Measurements from ENCODE around the gene LTA4H. TPM values are rescaled to one million over a fixed set of nuclear protein-coding genes. Genes with fewer than 3 reads are reported as not detected.

LTA4H gene
- total RNA-seq, 1 donor from 2014 or later = 85.5 TPM

DNA sequence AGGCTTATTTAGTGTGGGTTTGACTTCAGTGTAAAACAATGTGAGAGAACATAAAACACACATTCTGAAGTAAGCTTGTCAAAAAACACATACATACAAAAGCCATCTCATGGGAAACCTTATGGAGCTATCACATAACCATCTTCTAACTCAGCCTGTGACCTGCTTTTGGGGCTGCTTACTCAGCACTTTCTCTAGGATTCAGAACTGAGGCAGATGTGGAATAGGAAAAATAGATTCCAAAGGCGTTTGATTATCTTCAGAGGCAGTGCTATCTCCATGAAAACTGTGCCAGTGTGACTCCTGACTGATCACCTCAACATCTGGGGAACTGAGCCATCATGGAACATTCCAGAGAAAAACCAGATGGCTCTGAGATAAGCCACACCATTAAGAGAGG is 52.8 kb downstream of the LTA4H start:
- Mint-ChIP-seq H3K9me3 (no peaks in the 10 kb centered on the region), H3K27me3 (ENCODE audit: low read depth) (no peaks in the 10 kb centered on the region), H3K4me1 (peaks cover 6% of the 10 kb centered on the region), H3K36me3 (ENCODE audit: low read depth) (no peaks in the 10 kb centered on the region), H3K27ac (ENCODE audit: unreplicated experiment) (no peak overlapping the region), H3K4me3 (no peak overlapping the region)
- DNase-seq (ENCODE audit: low read depth, low spot score) = no peak
- TF ChIP-seq, protein P1, sequence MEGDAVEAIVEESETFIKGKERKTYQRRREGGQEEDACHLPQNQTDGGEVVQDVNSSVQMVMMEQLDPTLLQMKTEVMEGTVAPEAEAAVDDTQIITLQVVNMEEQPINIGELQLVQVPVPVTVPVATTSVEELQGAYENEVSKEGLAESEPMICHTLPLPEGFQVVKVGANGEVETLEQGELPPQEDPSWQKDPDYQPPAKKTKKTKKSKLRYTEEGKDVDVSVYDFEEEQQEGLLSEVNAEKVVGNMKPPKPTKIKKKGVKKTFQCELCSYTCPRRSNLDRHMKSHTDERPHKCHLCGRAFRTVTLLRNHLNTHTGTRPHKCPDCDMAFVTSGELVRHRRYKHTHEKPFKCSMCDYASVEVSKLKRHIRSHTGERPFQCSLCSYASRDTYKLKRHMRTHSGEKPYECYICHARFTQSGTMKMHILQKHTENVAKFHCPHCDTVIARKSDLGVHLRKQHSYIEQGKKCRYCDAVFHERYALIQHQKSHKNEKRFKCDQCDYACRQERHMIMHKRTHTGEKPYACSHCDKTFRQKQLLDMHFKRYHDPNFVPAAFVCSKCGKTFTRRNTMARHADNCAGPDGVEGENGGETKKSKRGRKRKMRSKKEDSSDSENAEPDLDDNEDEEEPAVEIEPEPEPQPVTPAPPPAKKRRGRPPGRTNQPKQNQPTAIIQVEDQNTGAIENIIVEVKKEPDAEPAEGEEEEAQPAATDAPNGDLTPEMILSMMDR (conservative IDR thresholded peaks at IDR 0.05) = no peak

DNA sequence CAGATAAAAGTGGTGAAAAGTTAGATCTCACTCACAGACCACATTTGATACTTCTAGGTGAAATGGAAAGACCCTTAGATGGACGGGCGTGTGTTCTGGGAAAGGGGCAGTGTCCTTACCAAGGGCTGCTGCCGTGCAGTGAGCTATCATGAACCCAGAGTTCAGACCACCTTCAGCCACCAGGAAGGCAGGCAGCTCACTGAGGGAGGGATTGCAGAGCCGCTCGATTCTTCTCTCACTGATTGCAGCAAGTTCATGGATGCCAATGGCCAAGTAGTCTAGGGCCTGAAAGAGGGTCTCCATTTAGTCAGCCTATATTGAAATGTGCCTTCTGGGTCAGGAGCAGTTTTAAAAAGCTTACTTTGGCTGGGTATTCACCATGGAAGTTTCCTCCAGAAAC is 55.0 kb downstream of the LTA4H start:
- no peak for DNase-seq (ENCODE audit: low read depth, low spot score)
- Mint-ChIP-seq H3K27ac (ENCODE audit: unreplicated experiment) (no peak overlapping the region), H3K27me3 (ENCODE audit: low read depth) (no peaks in the 10 kb centered on the region), H3K4me1 (no peaks in the 10 kb centered on the region), H3K4me3 (no peak overlapping the region), H3K9me3 (no peaks in the 10 kb centered on the region), H3K36me3 (ENCODE audit: low read depth) (no peaks in the 10 kb centered on the region)
- TF ChIP-seq, protein P1 (conservative IDR thresholded peaks at IDR 0.05) = no peak

DNA sequence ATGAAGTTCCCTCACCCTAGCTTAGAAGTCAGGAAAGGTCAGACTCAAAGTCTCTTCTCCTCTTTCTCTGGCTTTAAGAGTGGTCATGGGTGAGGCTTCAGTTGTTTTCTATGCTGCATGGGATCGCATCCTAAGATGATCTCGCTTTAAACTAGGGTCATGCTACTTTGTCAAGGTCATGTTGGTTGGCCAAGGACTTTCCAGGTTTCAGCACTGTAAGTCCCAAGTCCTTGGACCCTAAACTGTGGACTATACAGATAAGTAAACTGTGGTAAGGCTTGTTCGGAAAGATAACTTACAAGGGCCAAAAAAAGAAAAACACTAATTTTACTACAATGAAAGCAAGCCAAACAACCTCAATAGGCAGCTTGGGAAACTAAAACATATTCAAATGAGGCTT is 56.6 kb downstream of the LTA4H start:
- TF ChIP-seq, protein P1 (conservative IDR thresholded peaks at IDR 0.05) = no peak
- Mint-ChIP-seq H3K36me3 (ENCODE audit: low read depth) (no peaks in the 10 kb centered on the region), H3K4me1 (no peaks in the 10 kb centered on the region), H3K27ac (ENCODE audit: unreplicated experiment) (no peak overlapping the region), H3K9me3 (no peaks in the 10 kb centered on the region), H3K27me3 (ENCODE audit: low read depth) (no peaks in the 10 kb centered on the region), H3K4me3 (no peak overlapping the region)
- no peak for DNase-seq (ENCODE audit: low read depth, low spot score)

DNA sequence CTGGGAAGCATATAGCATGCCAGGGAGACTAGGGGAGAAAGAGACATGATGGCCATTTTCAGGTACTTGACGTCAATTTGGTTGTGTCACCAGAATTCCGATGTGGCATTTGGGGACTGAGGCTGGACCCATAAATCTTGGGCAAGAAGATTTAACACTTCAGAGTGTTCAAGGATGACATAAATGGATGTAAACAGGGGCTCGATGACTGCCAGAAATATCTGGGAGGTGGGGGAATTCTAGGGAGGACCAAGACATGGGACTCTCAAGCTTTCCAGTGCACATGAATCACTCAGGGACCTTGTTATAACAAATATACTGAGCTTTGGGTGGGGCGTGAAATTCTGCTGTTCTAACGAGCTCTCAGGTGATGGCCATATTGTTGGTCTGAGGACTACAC is 57.0 kb downstream of the LTA4H start:
- H3K4me3 Mint-ChIP-seq = no peak overlapping the region
- no peaks in the 10 kb centered on the region for H3K27me3 Mint-ChIP-seq (ENCODE audit: low read depth)
- no peak overlapping the region for H3K27ac Mint-ChIP-seq (ENCODE audit: unreplicated experiment)
- no peaks in the 10 kb centered on the region for H3K36me3 Mint-ChIP-seq (ENCODE audit: low read depth)
- no peak for DNase-seq (ENCODE audit: low read depth, low spot score)
- no peaks in the 10 kb centered on the region for H3K9me3 Mint-ChIP-seq
- TF ChIP-seq, protein P1 (conservative IDR thresholded peaks at IDR 0.05) = no peak
- H3K4me1 Mint-ChIP-seq = no peaks in the 10 kb centered on the region

DNA sequence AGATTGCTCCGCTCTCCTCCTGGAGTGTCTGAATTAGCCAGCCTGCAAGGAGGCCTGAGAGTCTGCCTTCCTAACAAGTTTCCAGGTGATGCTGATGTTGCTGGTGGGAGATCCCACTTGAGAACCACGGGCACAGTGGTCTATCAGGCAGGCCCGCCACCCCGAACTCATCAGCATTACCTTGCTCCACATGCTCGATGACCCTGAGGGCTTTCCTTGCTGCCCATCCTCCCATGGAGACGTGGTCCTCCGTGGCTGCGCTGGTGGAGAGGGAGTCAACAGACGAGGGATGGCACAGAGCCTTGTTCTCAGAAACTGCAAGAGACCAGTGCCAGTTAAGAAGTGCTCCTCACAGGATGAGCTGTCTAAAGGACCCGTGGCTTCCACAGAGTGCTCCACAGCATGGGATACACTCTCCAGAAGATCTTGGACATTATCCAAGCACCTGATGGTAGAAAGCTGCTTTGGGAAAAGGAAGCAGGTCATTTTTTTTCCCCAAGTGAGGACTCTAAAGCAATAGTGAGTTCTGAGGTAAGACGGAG is 57.6 kb downstream of the LTA4H start:
- no peak overlapping the region for H3K27ac Mint-ChIP-seq (ENCODE audit: unreplicated experiment)
- DNase-seq (ENCODE audit: low read depth, low spot score) = no peak
- H3K36me3 Mint-ChIP-seq (ENCODE audit: low read depth) = no peaks in the 10 kb centered on the region
- H3K4me1 Mint-ChIP-seq = no peaks in the 10 kb centered on the region
- H3K4me3 Mint-ChIP-seq = no peak overlapping the region
- H3K9me3 Mint-ChIP-seq = no peaks in the 10 kb centered on the region
- no peaks in the 10 kb centered on the region for H3K27me3 Mint-ChIP-seq (ENCODE audit: low read depth)
- TF ChIP-seq, protein P1 (conservative IDR thresholded peaks at IDR 0.05) = no peak
